ENCODE measurements around the gene RNF144B.
"Not testable (repeated sequence)": the region's sequence is repeated elsewhere in the genome, so short reads cannot be mapped to it uniquely, and the experiment has no call there.

RNF144B gene

GRCh38 chr6:18405477-18406293 is 18.5 kb downstream of the RNF144B start:
- Histone ChIP-seq H3K4me1 (no peaks in the 10 kb centered on the region), H3K4me3 (no peak overlapping the region), H3K27me3 (ENCODE audit: low read depth) (0 out of 2 replicates have a peak, but pooled peaks cover 3% of the 10 kb centered on the region), H3K9me3 (no peaks in the 10 kb centered on the region; the same call in 1 of the 2 replicates), H3K36me3 (replicated peaks) (no peaks in the 10 kb centered on the region)
- in situ Hi-C loops (cut with MboI; ENCODE audit: low sequenced_read_pairs) = no loop called here
- no peak for DNase-seq (ENCODE audit: low spot score in 2 of 2)

- H3K9me3 ChIP-seq = no peaks in the 10 kb centered on the region; the same call in 1 of the 2 replicates
- H3K27me3 ChIP-seq (ENCODE audit: low read depth) = 0 out of 2 replicates have a peak, but pooled peaks cover 3% of the 10 kb centered on the region
- no peaks in the 10 kb centered on the region for H3K4me1 ChIP-seq
- in situ Hi-C loops (cut with MboI; ENCODE audit: low sequenced_read_pairs) = no loop called here
- DNase-seq (ENCODE audit: low spot score in 2 of 2) = no peak
- H3K36me3 ChIP-seq (replicated peaks) = no peaks in the 10 kb centered on the region
- H3K4me3 ChIP-seq = no peak overlapping the region
These were observed 20.0 kb downstream of the RNF144B start for GRCh38 chr6:18406955-18407749.

DNA sequence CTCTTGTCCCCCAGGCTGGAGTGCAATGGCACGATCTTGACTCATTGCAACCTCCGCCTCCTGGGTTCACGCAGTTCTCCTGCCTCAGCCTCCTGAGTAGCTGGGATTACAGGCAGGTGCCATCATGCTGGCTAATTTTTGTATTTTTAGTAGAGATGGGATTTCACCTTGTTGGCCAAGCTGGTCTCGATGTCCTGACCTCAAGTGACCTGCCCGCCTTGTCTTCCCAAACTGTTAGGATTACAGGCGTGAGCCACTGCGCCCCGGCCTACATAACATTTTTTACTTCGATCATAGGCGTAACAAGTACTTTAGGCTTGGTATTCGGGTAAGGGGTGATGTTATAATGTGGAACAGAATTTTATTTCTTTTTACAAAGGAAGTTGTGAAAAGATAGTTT is 22.5 kb downstream of the RNF144B start:
- DNase-seq (ENCODE audit: low spot score in 2 of 2); H3K4me3 ChIP-seq; H3K27me3 ChIP-seq (ENCODE audit: low read depth); H3K4me1 ChIP-seq; H3K36me3 ChIP-seq (replicated peaks); in situ Hi-C loops (cut with MboI; ENCODE audit: low sequenced_read_pairs); H3K9me3 ChIP-seq: not testable (repeated sequence)

DNA sequence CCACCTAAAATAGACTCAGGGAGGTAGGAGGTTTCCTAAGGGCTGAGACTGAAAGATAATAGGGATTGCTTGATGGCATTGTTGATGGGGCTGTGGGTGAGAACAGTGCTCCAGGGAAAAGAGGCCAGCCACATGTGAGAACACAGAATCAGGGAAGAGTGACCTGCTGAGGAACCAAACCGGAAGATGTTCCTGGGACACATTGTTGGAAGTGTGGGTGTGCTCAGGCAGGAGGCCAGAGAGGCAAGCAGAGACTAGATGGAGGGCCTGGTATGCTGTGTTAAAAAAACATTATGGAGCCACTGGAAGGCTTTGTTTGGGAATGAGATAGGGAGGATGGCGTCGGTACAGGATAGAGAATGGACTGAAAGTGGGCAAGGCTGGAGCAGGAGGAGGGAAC is 23.3 kb downstream of the RNF144B start:
- no peak overlapping the region for H3K4me3 ChIP-seq
- in situ Hi-C loops (cut with MboI; ENCODE audit: low sequenced_read_pairs) = no loop called here
- DNase-seq (ENCODE audit: low spot score in 2 of 2) = no peak
- no peaks in the 10 kb centered on the region for H3K27me3 ChIP-seq (ENCODE audit: low read depth)
- no peaks in the 10 kb centered on the region for H3K4me1 ChIP-seq
- no peaks in the 10 kb centered on the region; the same call in 1 of the 2 replicates for H3K9me3 ChIP-seq
- no peaks in the 10 kb centered on the region for H3K36me3 ChIP-seq (replicated peaks)

DNA sequence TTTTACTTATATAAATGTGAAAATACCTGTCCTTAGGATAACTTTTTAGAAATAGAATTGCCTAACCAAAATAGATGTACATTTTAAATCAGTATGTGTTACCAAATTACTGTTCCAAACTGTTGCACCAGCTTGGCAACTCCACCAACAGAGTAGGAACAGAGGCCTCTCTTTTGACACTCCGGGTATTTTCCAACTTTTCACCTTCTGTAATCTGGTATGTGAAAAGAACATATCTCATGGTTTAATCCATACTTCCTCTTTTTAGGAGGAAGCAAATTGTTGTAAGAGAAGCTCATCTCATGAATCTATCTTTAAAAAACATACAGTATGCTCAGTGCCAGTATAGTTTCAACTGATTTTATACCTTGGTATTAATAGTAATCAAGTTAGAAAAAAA is 24.9 kb downstream of the RNF144B start:
- no peak for DNase-seq (ENCODE audit: low spot score in 2 of 2)
- Histone ChIP-seq H3K4me1 (no peaks in the 10 kb centered on the region), H3K9me3 (no peaks in the 10 kb centered on the region; the same call in 1 of the 2 replicates), H3K36me3 (replicated peaks) (no peaks in the 10 kb centered on the region), H3K27me3 (ENCODE audit: low read depth) (no peaks in the 10 kb centered on the region), H3K4me3 (no peak overlapping the region)
- in situ Hi-C loops (cut with MboI; ENCODE audit: low sequenced_read_pairs) = no loop called here

DNA sequence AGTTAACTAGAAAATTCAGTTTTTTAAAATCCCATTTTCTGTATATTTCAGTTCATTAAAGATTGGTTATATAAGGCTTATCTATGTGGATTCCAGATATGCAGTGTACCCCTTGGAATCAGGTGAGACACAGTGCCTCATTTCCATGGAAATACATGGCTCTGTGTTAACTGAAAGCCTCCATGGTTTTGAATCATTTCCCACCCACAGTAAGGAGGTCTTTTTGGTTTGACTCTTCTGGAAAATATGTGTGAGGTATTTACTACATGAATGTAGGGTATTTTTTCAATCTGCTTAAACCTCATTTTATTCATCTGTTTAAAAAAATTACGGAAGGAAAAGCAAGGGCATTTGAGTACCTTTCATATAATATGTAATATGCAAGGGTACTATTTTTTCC is 25.5 kb downstream of the RNF144B start:
- H3K4me3 ChIP-seq = no peak overlapping the region
- in situ Hi-C loops (cut with MboI; ENCODE audit: low sequenced_read_pairs) = no loop called here
- H3K36me3 ChIP-seq (replicated peaks) = no peaks in the 10 kb centered on the region
- no peaks in the 10 kb centered on the region for H3K4me1 ChIP-seq
- no peaks in the 10 kb centered on the region for H3K9me3 ChIP-seq
- no peak for DNase-seq (ENCODE audit: low spot score in 2 of 2)
- H3K27me3 ChIP-seq (ENCODE audit: low read depth) = peaks cover 1% of the 10 kb centered on the region; the same call in 1 of the 2 replicates

DNA sequence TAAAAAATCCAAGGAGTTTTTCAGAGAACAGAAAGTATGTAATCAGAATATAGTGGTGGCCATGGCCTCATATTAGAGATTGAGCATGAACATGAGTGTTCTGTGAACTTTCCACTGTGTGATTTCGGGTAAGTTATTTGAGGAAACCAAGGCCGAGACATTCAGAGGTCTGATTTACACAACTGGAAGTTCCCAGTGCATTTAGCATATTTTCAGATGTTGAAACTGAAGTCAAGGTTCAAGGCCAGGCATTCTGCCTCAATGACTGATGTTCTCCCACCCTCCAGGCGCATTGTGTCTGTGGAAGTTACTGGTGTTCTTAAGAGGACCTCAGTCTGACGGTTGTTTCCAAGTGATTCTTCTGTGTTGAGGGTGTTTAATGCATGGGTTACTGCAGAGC is 26.2 kb downstream of the RNF144B start:
- peaks cover 6% of the 10 kb centered on the region for H3K27me3 ChIP-seq (ENCODE audit: low read depth)
- H3K9me3 ChIP-seq = no peaks in the 10 kb centered on the region
- no peaks in the 10 kb centered on the region for H3K36me3 ChIP-seq (replicated peaks)
- DNase-seq (ENCODE audit: low spot score in 2 of 2) = no peak
- in situ Hi-C loops (cut with MboI; ENCODE audit: low sequenced_read_pairs) = no loop called here
- no peaks in the 10 kb centered on the region for H3K4me1 ChIP-seq
- no peak overlapping the region for H3K4me3 ChIP-seq

GRCh38 chr6:18414116-18414515 is 27.0 kb downstream of the RNF144B start:
- Histone ChIP-seq H3K4me3 (no peak overlapping the region), H3K27me3 (ENCODE audit: low read depth) (peaks cover 6% of the 10 kb centered on the region), H3K4me1 (no peaks in the 10 kb centered on the region), H3K9me3 (no peaks in the 10 kb centered on the region), H3K36me3 (replicated peaks) (no peaks in the 10 kb centered on the region)
- in situ Hi-C loops (cut with MboI; ENCODE audit: low sequenced_read_pairs) = no loop called here
- DNase-seq (ENCODE audit: low spot score in 2 of 2) = no peak

- Histone ChIP-seq H3K4me3 (no peak overlapping the region), H3K27me3 (ENCODE audit: low read depth) (peaks cover 9% of the 10 kb centered on the region), H3K9me3 (no peaks in the 10 kb centered on the region), H3K4me1 (no peaks in the 10 kb centered on the region), H3K36me3 (replicated peaks) (no peaks in the 10 kb centered on the region)
- in situ Hi-C loops (cut with MboI; ENCODE audit: low sequenced_read_pairs) = no loop called here
- DNase-seq (ENCODE audit: low spot score in 2 of 2) = no peak
These were observed 28.1 kb downstream of the RNF144B start for GRCh38 chr6:18415207-18415606.

DNA sequence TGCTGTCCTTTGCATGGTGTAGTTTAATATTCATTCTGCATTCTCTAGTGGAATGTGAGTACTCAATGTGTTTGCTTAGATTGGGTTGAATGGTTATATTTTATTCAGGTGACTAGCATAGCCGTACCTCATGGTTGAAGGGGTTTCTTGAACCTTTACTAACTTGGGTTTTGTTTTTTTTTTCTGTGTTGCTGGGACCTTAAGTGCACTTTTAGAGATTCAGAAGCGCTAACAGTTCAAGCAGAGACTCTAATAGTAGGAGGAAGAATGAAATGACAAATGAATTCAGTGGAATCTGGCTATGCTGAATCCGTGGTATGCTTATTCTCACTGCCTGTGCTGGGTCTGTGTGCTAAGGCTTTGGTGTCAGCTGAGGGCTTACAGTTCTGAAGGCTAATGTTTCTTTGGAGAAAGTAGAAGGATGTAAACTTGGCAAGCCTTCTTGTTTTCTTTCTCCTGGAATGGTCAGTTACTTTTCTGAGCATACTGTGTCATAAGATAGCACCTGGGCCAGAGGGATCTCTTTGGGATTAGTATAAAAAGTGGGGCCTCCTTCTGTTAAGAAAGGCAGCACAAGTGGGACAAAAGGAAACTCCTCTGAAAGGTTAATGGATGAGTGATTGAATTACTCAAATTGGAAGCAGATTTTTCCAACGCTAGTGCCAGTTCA is 28.7 kb downstream of the RNF144B start:
- H3K27me3 ChIP-seq (ENCODE audit: low read depth) = peaks cover 9% of the 10 kb centered on the region
- no peaks in the 10 kb centered on the region for H3K9me3 ChIP-seq
- DNase-seq (ENCODE audit: low spot score in 2 of 2) = no peak
- H3K36me3 ChIP-seq (replicated peaks) = no peaks in the 10 kb centered on the region
- no peaks in the 10 kb centered on the region for H3K4me1 ChIP-seq
- H3K4me3 ChIP-seq = no peak overlapping the region
- in situ Hi-C loops (cut with MboI; ENCODE audit: low sequenced_read_pairs) = no loop called here

GRCh38 chr6:18416341-18416679 is 29.2 kb downstream of the RNF144B start:
- no peaks in the 10 kb centered on the region for H3K36me3 ChIP-seq (replicated peaks)
- peaks cover 9% of the 10 kb centered on the region for H3K27me3 ChIP-seq (ENCODE audit: low read depth)
- H3K4me1 ChIP-seq = no peaks in the 10 kb centered on the region
- no peak overlapping the region for H3K4me3 ChIP-seq
- in situ Hi-C loops (cut with MboI; ENCODE audit: low sequenced_read_pairs) = no loop called here
- no peak for DNase-seq (ENCODE audit: low spot score in 2 of 2)
- no peaks in the 10 kb centered on the region for H3K9me3 ChIP-seq

GRCh38 chr6:18420328-18420727 is 33.2 kb downstream of the RNF144B start:
- Histone ChIP-seq H3K9me3 (no peaks in the 10 kb centered on the region), H3K4me1 (no peaks in the 10 kb centered on the region), H3K27me3 (ENCODE audit: low read depth) (peaks cover 9% of the 10 kb centered on the region), H3K36me3 (replicated peaks) (no peaks in the 10 kb centered on the region), H3K4me3 (no peak overlapping the region)
- no peak for DNase-seq (ENCODE audit: low spot score in 2 of 2)
- in situ Hi-C loops (cut with MboI; ENCODE audit: low sequenced_read_pairs) = no loop called here

- Histone ChIP-seq H3K36me3 (replicated peaks) (no peaks in the 10 kb centered on the region), H3K4me1 (no peaks in the 10 kb centered on the region), H3K9me3 (no peaks in the 10 kb centered on the region), H3K4me3 (no peak overlapping the region), H3K27me3 (ENCODE audit: low read depth) (peaks cover 9% of the 10 kb centered on the region)
- no peak for DNase-seq (ENCODE audit: low spot score in 2 of 2)
- in situ Hi-C loops (cut with MboI; ENCODE audit: low sequenced_read_pairs) = no loop called here
These were observed 35.0 kb downstream of the RNF144B start for GRCh38 chr6:18422136-18422535.

DNA sequence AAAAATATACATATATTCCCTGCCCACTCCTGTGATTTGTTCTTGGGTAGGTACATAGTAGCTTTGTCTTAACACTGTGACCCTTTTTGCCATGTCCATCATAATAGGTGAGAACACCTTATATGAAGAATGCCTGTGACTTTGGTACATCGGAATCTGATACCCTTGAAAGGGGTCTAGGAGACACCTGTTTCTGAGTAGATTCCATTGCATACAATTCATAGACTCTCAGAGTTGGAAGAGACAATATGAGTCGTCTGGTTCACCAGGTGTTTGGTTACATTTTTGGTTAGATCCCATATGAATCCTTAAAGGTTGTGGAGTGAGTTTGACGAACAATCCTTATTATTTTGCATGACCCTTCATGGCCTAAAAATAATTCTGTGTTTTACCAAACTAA is 36.3 kb downstream of the RNF144B start:
- H3K9me3 ChIP-seq = no peaks in the 10 kb centered on the region
- no peak for DNase-seq (ENCODE audit: low spot score in 2 of 2)
- peaks cover 3% of the 10 kb centered on the region for H3K27me3 ChIP-seq (ENCODE audit: low read depth)
- H3K36me3 ChIP-seq (replicated peaks) = no peaks in the 10 kb centered on the region
- no peak overlapping the region for H3K4me3 ChIP-seq
- H3K4me1 ChIP-seq = peaks cover 2% of the 10 kb centered on the region; the same call in 1 of the 2 replicates
- in situ Hi-C loops (cut with MboI; ENCODE audit: low sequenced_read_pairs) = no loop called here

Data from HAP-1 (cell line).